HUES64 (cell line): Measurements from ENCODE around the gene UPK3A.

Experiments used
- H3K27ac ChIP-seq: 2 replicates; pipeline ENCODE4 v1.7.0; 2013; ENCODE audit warnings: low read depth, low read length, inconsistent platforms
- H3K27me3 ChIP-seq: 2 replicates; pipeline ENCODE4 v1.6.1; 2013; ENCODE audit warnings: mild to moderate bottlenecking, low read length; ENCODE audit not compliant: insufficient read depth
- H3K36me3 ChIP-seq: 2 replicates; pipeline ENCODE4 v1.6.1; 2013; ENCODE audit warnings: mild to moderate bottlenecking, low read length; ENCODE audit not compliant: insufficient read depth
- H3K4me1 ChIP-seq: 2 replicates; pipeline ENCODE4 v1.6.1; 2013; ENCODE audit warnings: mild to moderate bottlenecking, low read length, moderate library complexity; ENCODE audit not compliant: insufficient read depth
- H3K4me3 ChIP-seq: 2 replicates; pipeline ENCODE4 v1.5.1; 2013; ENCODE audit warnings: mild to moderate bottlenecking, low read length, moderate library complexity
- H3K9ac ChIP-seq: 2 replicates; pipeline ENCODE4 v1.6.1; 2013; ENCODE audit warnings: mild to moderate bottlenecking, low read depth, low read length
- H3K9me3 ChIP-seq: 2 replicates; pipeline ENCODE4 v1.6.1; 2013; ENCODE audit warnings: low read depth, low read length; ENCODE audit not compliant: insufficient read depth
- WGBS: fragments of 150-250, 120-280 bp; methylation state at CpG from one replicate; pipeline ENCODE4 v1.1.7; 2013; ENCODE audit warnings: missing lambda C conversion rate; 5-methylcytosine and 5-hydroxymethylcytosine counted together

The UPK3A gene

GRCh38 chr22:45335021-45335818 lies 50.5 kb downstream of the UPK3A start:
- peaks cover 48% of the 10 kb centered on the region for H3K36me3 ChIP-seq
- no peak overlapping the region for H3K4me3 ChIP-seq
- H3K27ac ChIP-seq, result no peak overlapping the region
- no peak overlapping the region for H3K9ac ChIP-seq
- H3K27me3 ChIP-seq, result no peaks in the 10 kb centered on the region
- no peaks in the 10 kb centered on the region for H3K4me1 ChIP-seq
- H3K9me3 ChIP-seq, result no peaks in the 10 kb centered on the region
- WGBS, result 78% methylated on average over 26 of the region's 26 CpGs

- Histone ChIP-seq H3K27ac (no peak overlapping the region), H3K9me3 (no peaks in the 10 kb centered on the region), H3K9ac (no peak overlapping the region), H3K4me3 (no peak overlapping the region), H3K27me3 (no peaks in the 10 kb centered on the region), H3K36me3 (peaks cover 48% of the 10 kb centered on the region), H3K4me1 (no peaks in the 10 kb centered on the region)
- 92% methylated on average over 29 of the region's 29 CpGs for WGBS
Observed at GRCh38 chr22:45335854-45336522, 51.2 kb downstream of the UPK3A start.

- H3K4me3 ChIP-seq, result no peak overlapping the region
- 96% methylated on average over 18 of the region's 18 CpGs for WGBS
- H3K9ac ChIP-seq, result no peak overlapping the region
- no peaks in the 10 kb centered on the region for H3K27me3 ChIP-seq
- H3K4me1 ChIP-seq, result no peaks in the 10 kb centered on the region
- H3K9me3 ChIP-seq, result no peaks in the 10 kb centered on the region
- H3K36me3 ChIP-seq, result peaks cover 56% of the 10 kb centered on the region
- H3K27ac ChIP-seq, result no peak overlapping the region
Observed at GRCh38 chr22:45336971-45337431, 52.3 kb downstream of the UPK3A start.

GRCh38 chr22:45337536-45337935 lies 52.8 kb downstream of the UPK3A start:
- Histone ChIP-seq H3K9ac (no peak overlapping the region), H3K27me3 (no peaks in the 10 kb centered on the region), H3K27ac (no peak overlapping the region), H3K4me3 (no peak overlapping the region), H3K36me3 (peaks cover 53% of the 10 kb centered on the region), H3K9me3 (no peaks in the 10 kb centered on the region), H3K4me1 (no peaks in the 10 kb centered on the region)
- 96% methylated on average over 8 of the region's 9 CpGs for WGBS

- no peak overlapping the region for H3K27ac ChIP-seq
- no peaks in the 10 kb centered on the region for H3K9me3 ChIP-seq
- H3K9ac ChIP-seq, result no peak overlapping the region
- peaks cover 46% of the 10 kb centered on the region for H3K36me3 ChIP-seq
- H3K4me3 ChIP-seq, result no peak overlapping the region
- H3K27me3 ChIP-seq, result no peaks in the 10 kb centered on the region
- H3K4me1 ChIP-seq, result no peaks in the 10 kb centered on the region
- WGBS, result 77% methylated on average over 7 of the region's 7 CpGs
Observed at GRCh38 chr22:45338795-45339194, 54.0 kb downstream of the UPK3A start.

- peaks cover 37% of the 10 kb centered on the region for H3K36me3 ChIP-seq
- no peaks in the 10 kb centered on the region for H3K27me3 ChIP-seq
- no peak overlapping the region for H3K27ac ChIP-seq
- no peaks in the 10 kb centered on the region for H3K9me3 ChIP-seq
- 90% methylated on average over 8 of the region's 8 CpGs for WGBS
- no peak overlapping the region for H3K4me3 ChIP-seq
- H3K9ac ChIP-seq, result no peak overlapping the region
- H3K4me1 ChIP-seq, result no peaks in the 10 kb centered on the region
Observed at GRCh38 chr22:45340323-45340722, 55.6 kb downstream of the UPK3A start.

- no peaks in the 10 kb centered on the region for H3K27me3 ChIP-seq
- H3K36me3 ChIP-seq, result peaks cover 27% of the 10 kb centered on the region
- WGBS, result 89% methylated on average over 6 of the region's 6 CpGs
Observed at GRCh38 chr22:45341498-45341897, 56.7 kb downstream of the UPK3A start.

GRCh38 chr22:45343143-45343542 lies 58.4 kb downstream of the UPK3A start:
- H3K36me3 ChIP-seq, result peaks cover 24% of the 10 kb centered on the region
- no peak overlapping the region for H3K27ac ChIP-seq
- no peaks in the 10 kb centered on the region for H3K4me1 ChIP-seq
- 93% methylated on average over 8 of the region's 8 CpGs for WGBS
- H3K4me3 ChIP-seq, result no peak overlapping the region
- H3K9me3 ChIP-seq, result no peaks in the 10 kb centered on the region
- no peak overlapping the region for H3K9ac ChIP-seq
- H3K27me3 ChIP-seq, result no peaks in the 10 kb centered on the region

More at GRCh38 chr22:45341498-45341897, 56.7 kb downstream of the UPK3A start:
- Histone ChIP-seq H3K9me3 (no peaks in the 10 kb centered on the region), H3K9ac (no peak overlapping the region), H3K4me3 (no peak overlapping the region), H3K4me1 (no peaks in the 10 kb centered on the region), H3K27ac (no peak overlapping the region)

GRCh38 chr22:45344334-45344733 lies 59.6 kb downstream of the UPK3A start:
- WGBS, result 75% methylated on average over 5 of the region's 5 CpGs
- H3K4me3 ChIP-seq, result no peak overlapping the region
- no peaks in the 10 kb centered on the region for H3K27me3 ChIP-seq
- H3K9me3 ChIP-seq, result no peaks in the 10 kb centered on the region
- H3K9ac ChIP-seq, result no peak overlapping the region
- no peak overlapping the region for H3K27ac ChIP-seq
- H3K36me3 ChIP-seq, result peaks cover 24% of the 10 kb centered on the region
- H3K4me1 ChIP-seq, result no peaks in the 10 kb centered on the region
